ENCODE measurements around the gene TAOK2.
"Not testable (repeated sequence)": the region's sequence is repeated elsewhere in the genome, so short reads cannot be mapped to it uniquely, and the experiment has no call there.

TAOK2 gene

DNA sequence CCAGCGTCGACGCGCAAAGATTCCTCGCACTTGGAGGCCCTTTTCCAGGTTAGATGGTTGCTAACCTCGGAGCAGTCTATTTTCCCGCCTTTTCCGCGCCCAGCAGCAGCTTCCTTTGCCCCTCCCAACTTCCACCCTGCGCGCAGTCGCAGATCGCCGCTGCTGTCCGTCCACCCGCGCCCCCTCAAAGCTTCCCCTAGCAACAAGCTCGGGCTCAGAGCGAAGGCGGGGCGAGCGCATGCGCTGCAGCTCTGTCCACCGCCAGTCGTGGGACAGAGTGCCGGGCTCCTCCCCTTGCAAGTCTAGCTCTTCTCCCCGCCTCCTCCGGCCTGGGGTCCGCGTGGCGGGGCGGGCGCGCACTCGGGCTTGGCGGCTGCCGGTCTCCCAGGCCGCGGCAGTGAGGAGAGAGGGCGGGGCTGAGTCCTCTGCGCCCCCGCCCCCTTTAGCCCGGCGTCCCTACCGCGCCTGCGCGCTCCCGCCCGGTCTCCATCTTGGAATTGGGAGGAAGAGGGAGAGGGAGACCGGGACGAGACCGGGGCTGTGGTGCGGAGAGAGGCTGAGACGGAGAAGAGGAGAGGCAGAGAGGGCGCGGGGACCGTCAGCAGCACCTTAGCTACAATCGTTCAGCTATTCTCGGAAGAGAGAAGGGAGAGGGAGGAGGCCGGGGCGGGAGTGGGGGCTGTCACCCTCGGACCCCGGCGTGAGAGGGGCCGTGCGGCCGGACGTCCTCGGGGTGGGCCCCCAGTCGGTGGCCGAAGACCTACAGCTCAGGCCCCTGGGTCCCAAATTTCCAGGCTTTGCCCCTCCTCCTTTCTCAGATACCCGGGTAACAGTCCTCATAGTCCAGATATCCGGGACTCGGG lies at the start of gene TAOK2:
TAOK2 (plus strand) TSS at position 485 of the 863 bp plus-strand sequence. CDS start 3,905 bp downstream, outside the sequence.
- peaks cover 7% of the 10 kb centered on the region for H3K4me1 ChIP-seq (ENCODE audit: insufficient read depth, insufficient read length)
- TF ChIP-seq YY1 (IDR thresholded peaks at IDR 0.05; ENCODE audit: insufficient read depth, insufficient read length) (peak; percentile 57), SUZ12 (IDR thresholded peaks at IDR 0.05; ENCODE audit: extremely low read depth, insufficient read depth, insufficient read length) (no peak), ZNF274 (IDR thresholded peaks at IDR 0.05; ENCODE audit: low read depth, low read length) (no peak)
- H3K4me3 ChIP-seq (ENCODE audit: insufficient read length, low read depth) = peak within 1 kb of the TSS; percentile 89
- DNase-seq (ENCODE audit: low read depth, low spot score) = peak; percentile 99
- H3K27me3 ChIP-seq (ENCODE audit: insufficient read depth, insufficient read length) = peaks cover 10% of the 10 kb centered on the region
- peaks cover 16% of the 10 kb centered on the region for H3K9me3 ChIP-seq (ENCODE audit: insufficient read depth, low read length)
- peak within 1 kb of the TSS; percentile 97 for H3K9ac ChIP-seq (ENCODE audit: insufficient read length, low read depth)
- peaks cover 42% of the 10 kb centered on the region for H3K36me3 ChIP-seq (ENCODE audit: insufficient read depth, insufficient read length, low read length)

- Histone ChIP-seq H3K4me3 (ENCODE audit: insufficient read length, low read depth) (peak overlapping the region; percentile 89), H3K4me1 (ENCODE audit: insufficient read depth, insufficient read length) (peaks cover 6% of the 10 kb centered on the region), H3K36me3 (ENCODE audit: insufficient read depth, insufficient read length, low read length) (peaks cover 24% of the 10 kb centered on the region), H3K9ac (ENCODE audit: insufficient read length, low read depth) (peak overlapping the region; percentile 92), H3K9me3 (ENCODE audit: insufficient read depth, low read length) (no peaks in the 10 kb centered on the region), H3K27me3 (ENCODE audit: insufficient read depth, insufficient read length) (no peaks in the 10 kb centered on the region)
- no peak for DNase-seq (ENCODE audit: low read depth, low spot score)
- no peak for TF ChIP-seq ZNF274 (IDR thresholded peaks at IDR 0.05; ENCODE audit: low read depth, low read length)
- TF ChIP-seq SUZ12 (IDR thresholded peaks at IDR 0.05; ENCODE audit: extremely low read depth, insufficient read depth, insufficient read length) = no peak
- no peak for TF ChIP-seq YY1 (IDR thresholded peaks at IDR 0.05; ENCODE audit: insufficient read depth, insufficient read length)
Measured at GRCh38 chr16:29925105-29925756, 48.4 kb upstream of the TAOK2 start.

- H3K9ac ChIP-seq (ENCODE audit: insufficient read length, low read depth) = peak within 1 kb of the TSS; percentile 92
- peak; percentile 78 for DNase-seq (ENCODE audit: low read depth, low spot score)
- no peaks in the 10 kb centered on the region for H3K27me3 ChIP-seq (ENCODE audit: insufficient read depth, insufficient read length)
- H3K4me1 ChIP-seq (ENCODE audit: insufficient read depth, insufficient read length) = peaks cover 6% of the 10 kb centered on the region
- TF ChIP-seq SUZ12 (IDR thresholded peaks at IDR 0.05; ENCODE audit: extremely low read depth, insufficient read depth, insufficient read length) (no peak), YY1 (IDR thresholded peaks at IDR 0.05; ENCODE audit: insufficient read depth, insufficient read length) (no peak), ZNF274 (IDR thresholded peaks at IDR 0.05; ENCODE audit: low read depth, low read length) (no peak)
- peaks cover 18% of the 10 kb centered on the region for H3K36me3 ChIP-seq (ENCODE audit: insufficient read depth, insufficient read length, low read length)
- peak within 1 kb of the TSS; percentile 89 for H3K4me3 ChIP-seq (ENCODE audit: insufficient read length, low read depth)
- no peaks in the 10 kb centered on the region for H3K9me3 ChIP-seq (ENCODE audit: insufficient read depth, low read length)
Measured at GRCh38 chr16:29925781-29926710, 47.6 kb upstream of the TAOK2 start, which contains the start of gene KCTD13. KCTD13 (minus strand) TSS chr16:29926226; CDS start chr16:29926033, 193 bp downstream.

DNA sequence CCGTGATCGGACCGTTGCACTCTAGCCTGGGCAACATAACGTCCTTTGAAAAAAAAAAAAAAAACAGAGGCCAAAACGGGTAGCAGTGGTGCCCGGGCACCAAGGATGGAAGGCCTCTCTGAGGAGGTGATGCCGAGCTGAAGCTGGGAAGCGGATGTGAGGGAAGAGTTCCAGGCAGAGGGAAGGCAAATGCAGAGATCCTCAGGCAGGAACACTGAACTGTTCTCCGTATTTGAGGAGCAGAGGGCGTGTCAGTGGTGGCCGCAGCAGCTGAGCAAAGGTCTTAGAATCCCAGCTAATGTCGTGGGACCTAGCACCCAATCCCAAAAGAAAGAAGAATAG lies 47.0 kb upstream of the TAOK2 start:
- Histone ChIP-seq H3K4me1 (ENCODE audit: insufficient read depth, insufficient read length) (peaks cover 6% of the 10 kb centered on the region), H3K9me3 (ENCODE audit: insufficient read depth, low read length) (no peaks in the 10 kb centered on the region), H3K9ac (ENCODE audit: insufficient read length, low read depth) (peak overlapping the region; percentile 88), H3K36me3 (ENCODE audit: insufficient read depth, insufficient read length, low read length) (peaks cover 13% of the 10 kb centered on the region), H3K4me3 (ENCODE audit: insufficient read length, low read depth) (peak overlapping the region; percentile 89), H3K27me3 (ENCODE audit: insufficient read depth, insufficient read length) (no peaks in the 10 kb centered on the region)
- DNase-seq (ENCODE audit: low read depth, low spot score) = no peak
- TF ChIP-seq YY1 (IDR thresholded peaks at IDR 0.05; ENCODE audit: insufficient read depth, insufficient read length) (no peak), ZNF274 (IDR thresholded peaks at IDR 0.05; ENCODE audit: low read depth, low read length) (no peak), SUZ12 (IDR thresholded peaks at IDR 0.05; ENCODE audit: extremely low read depth, insufficient read depth, insufficient read length) (no peak)

DNA sequence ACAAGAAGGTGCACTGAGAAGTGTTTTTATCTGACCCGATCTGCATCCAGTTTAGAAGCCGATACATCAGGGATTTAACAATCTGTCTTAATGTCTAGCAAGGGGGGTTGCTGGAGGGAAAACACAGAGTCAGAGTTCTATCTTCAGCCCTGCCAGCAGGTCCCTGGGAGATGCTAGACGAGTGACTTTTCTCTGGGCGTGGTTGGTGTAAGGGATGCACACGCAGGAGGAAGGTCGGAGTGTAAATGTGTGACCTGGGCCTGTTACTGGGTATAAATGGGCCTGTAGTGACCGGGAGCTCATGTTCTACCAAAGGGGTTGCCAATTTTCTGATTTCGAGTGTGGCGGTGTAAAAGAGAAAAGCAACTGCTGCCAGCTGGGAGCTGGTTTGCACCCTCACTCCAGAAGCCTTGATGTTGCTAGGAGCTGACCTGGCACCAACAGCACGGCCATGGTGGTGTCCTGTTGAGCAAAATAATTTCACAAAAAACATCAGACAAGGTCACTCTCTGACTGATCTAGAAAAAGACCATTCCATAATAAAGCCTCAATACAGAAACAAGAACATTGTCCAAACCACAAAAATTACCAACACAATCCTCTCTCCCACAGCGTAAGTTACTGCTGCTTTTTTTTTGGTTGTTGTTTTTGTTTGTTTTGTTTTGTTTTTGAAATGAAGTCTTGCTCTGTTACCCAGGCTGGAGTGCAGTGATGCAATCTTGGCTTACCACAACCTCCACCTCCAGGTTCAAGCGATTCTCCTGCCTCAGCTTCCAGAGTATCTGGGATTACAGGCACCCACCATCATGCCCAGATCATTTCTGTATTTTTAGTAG lies 46.4 kb upstream of the TAOK2 start:
- Histone ChIP-seq H3K27me3 (ENCODE audit: insufficient read depth, insufficient read length) (no peaks in the 10 kb centered on the region), H3K4me1 (ENCODE audit: insufficient read depth, insufficient read length) (peaks cover 6% of the 10 kb centered on the region), H3K9ac (ENCODE audit: insufficient read length, low read depth) (peak overlapping the region; percentile 88), H3K36me3 (ENCODE audit: insufficient read depth, insufficient read length, low read length) (peaks cover 9% of the 10 kb centered on the region), H3K4me3 (ENCODE audit: insufficient read length, low read depth) (peak overlapping the region; percentile 89), H3K9me3 (ENCODE audit: insufficient read depth, low read length) (no peaks in the 10 kb centered on the region)
- TF ChIP-seq ZNF274 (IDR thresholded peaks at IDR 0.05; ENCODE audit: low read depth, low read length) = no peak
- no peak for DNase-seq (ENCODE audit: low read depth, low spot score)

GRCh38 chr16:29931750-29932149 lies 41.9 kb upstream of the TAOK2 start:
- H3K4me1 ChIP-seq (ENCODE audit: insufficient read depth, insufficient read length); H3K9ac ChIP-seq (ENCODE audit: insufficient read length, low read depth); DNase-seq (ENCODE audit: low read depth, low spot score); H3K4me3 ChIP-seq (ENCODE audit: insufficient read length, low read depth); H3K27me3 ChIP-seq (ENCODE audit: insufficient read depth, insufficient read length); H3K36me3 ChIP-seq (ENCODE audit: insufficient read depth, insufficient read length, low read length); H3K9me3 ChIP-seq (ENCODE audit: insufficient read depth, low read length): not testable (repeated sequence)

Data from NT2/D1 (cell line).